ENCODE results near the gene TCERG1L.

GRCh38 chr10:131315344-131315743 is 3.8 kb upstream of the TCERG1L start:
- TF ChIP-seq YY1 (IDR thresholded peaks at IDR 0.05; ENCODE audit: low read depth) (no peak), MAX (IDR thresholded peaks at IDR 0.05) (no peak), TCF12 (IDR thresholded peaks at IDR 0.05; ENCODE audit: low read depth) (no peak)
